Keratinocyte (primary cell): Measurements from ENCODE around the gene C21orf58. TPM values are rescaled to one million over a fixed set of nuclear protein-coding genes. Genes with fewer than 3 reads are reported as not detected.

Source experiments
- DNase-seq: peaks from one replicate; pipeline ENCODE4 v3.0.0-alpha.2; 2011; ENCODE audit warnings: low read depth, missing footprints, low spot score
- FAIRE-seq: peaks from 2 replicates; lab custom pipeline; 2011; peaks lifted over from hg19 to GRCh38; lab: Jason Lieb, UNC
- H2AFZ ChIP-seq: 2 replicates; pipeline ENCODE4 v1.6.0; 2012; ENCODE audit warnings: low read length, control low read depth, inconsistent platforms; ENCODE audit not compliant: control insufficient read depth
- H3K27ac ChIP-seq: 2 replicates; pipeline ENCODE4 v1.5.1; 2011; ENCODE audit warnings: low read length; ENCODE audit not compliant: control insufficient read depth, insufficient read depth
- H3K27me3 ChIP-seq: 3 replicates; pipeline ENCODE4 v1.6.0; 2011; ENCODE audit warnings: low read length; ENCODE audit not compliant: control insufficient read depth, insufficient read depth; ENCODE audit errors: extremely low read depth
- H3K36me3 ChIP-seq, 2 experiments: 2 replicates in 1 of 2; 3 replicates in 1 of 2; pipeline ENCODE4 v1.5.1; 2011; ENCODE audit warnings: low read length in 2 of 2, mild to moderate bottlenecking in 1 of 2; ENCODE audit not compliant: control insufficient read depth in 2 of 2, insufficient read depth in 2 of 2; ENCODE audit errors: extremely low read depth in 1 of 2
- H3K4me1 ChIP-seq: 3 replicates; pipeline ENCODE4 v1.5.1; 2011; ENCODE audit warnings: low read length; ENCODE audit not compliant: control insufficient read depth, insufficient read depth; ENCODE audit errors: extremely low read depth
- H3K4me2 ChIP-seq: 3 replicates; pipeline ENCODE4 v1.6.0; 2011; ENCODE audit warnings: low read depth, low read length; ENCODE audit not compliant: control insufficient read depth, insufficient read depth; ENCODE audit errors: extremely low read depth
- H3K4me3 ChIP-seq, 3 experiments: fragments of 200-600 bp in 1 of 3; sonication (generic) in 1 of 3; 2 replicates in 2 of 3; 3 replicates in 1 of 3; pipeline ENCODE4 v1.5.1; 2011 to 2016; ENCODE audit warnings: low read length in 3 of 3, mild to moderate bottlenecking in 3 of 3, control low read depth in 2 of 3, inconsistent platforms in 1 of 3, low read depth in 1 of 3, mixed read lengths in 1 of 3, mixed run types in 1 of 3, moderate library complexity in 1 of 3; ENCODE audit not compliant: control insufficient read depth in 2 of 3, insufficient read depth in 2 of 3; ENCODE audit errors: extremely low read depth in 1 of 3
- H3K79me2 ChIP-seq: 2 replicates; pipeline ENCODE4 v1.6.0; 2012; ENCODE audit warnings: low read length; ENCODE audit not compliant: control insufficient read depth, insufficient read depth
- H3K9ac ChIP-seq: 3 replicates; pipeline ENCODE4 v1.6.0; 2011; ENCODE audit warnings: low read length; ENCODE audit not compliant: control insufficient read depth, insufficient read depth; ENCODE audit errors: extremely low read depth
- H3K9me1 ChIP-seq: 3 replicates; pipeline ENCODE4 v1.6.0; 2011; ENCODE audit warnings: low read length; ENCODE audit not compliant: control insufficient read depth, insufficient read depth; ENCODE audit errors: extremely low read depth
- H3K9me3 ChIP-seq: 2 replicates; pipeline ENCODE4 v1.5.1; 2012; ENCODE audit warnings: low read depth, low read length; ENCODE audit not compliant: control insufficient read depth
- H4K20me1 ChIP-seq: 3 replicates; pipeline ENCODE4 v1.6.0; 2011; ENCODE audit warnings: low read length; ENCODE audit not compliant: control insufficient read depth, insufficient read depth; ENCODE audit errors: extremely low read depth
- EZH2 ChIP-seq: IDR thresholded peaks from one replicate; pipeline ENCODE4 v1.6.1; 2012; ENCODE audit warnings: inconsistent platforms, mild to moderate bottlenecking, low read length, moderate library complexity
- dilution Hi-C: fragments of 300-500 bp; cut with MboI; formaldehyde crosslinking; loops from one replicate; pipeline ENCODE4 v1.7.0; 2020; ENCODE audit warnings: low sequenced_read_pairs; ENCODE audit not compliant: extremely low pct_ligation_motif_present
- polyA plus RNA-seq, 5 experiments: library from polyadenylated mRNA; depleted of rRNA in 3 of 5; stranded (reverse) in 3 of 5; stranded (forward) in 1 of 5; unstranded in 1 of 5; fragments of >200 nt; gene quantifications; 1 replicate in 1 of 5; 2 replicates in 3 of 5; 3 replicates in 1 of 5; pipeline versions ENCODE4 v1.2.1 to v1.2.3, GENCODE V29; 2011 to 2012; ENCODE audit warnings: missing spikeins in 2 of 5, low read depth in 1 of 5, low replicate concordance in 1 of 5
- TF ChIP-seq, protein P1 (sequence below), 3 experiments: IDR thresholded peaks in 1 of 3; conservative IDR thresholded peaks in 1 of 3; optimal IDR thresholded peaks in 1 of 3; 2 replicates in 2 of 3; 3 replicates in 1 of 3; pipeline versions ENCODE3 to v1.5.1; 2011; ENCODE audit warnings: low read length in 3 of 3, mild to moderate bottlenecking in 3 of 3, moderate library complexity in 2 of 3, control low read depth in 1 of 3, inconsistent platforms in 1 of 3; ENCODE audit not compliant: insufficient read depth in 2 of 3; ENCODE audit errors: extremely low read depth in 1 of 3

The C21orf58 gene
- polyA plus RNA-seq, 1 donor (not counting 4 experiments of a cell fraction or from before 2014, with no cell fraction given) = 1.2 TPM

GRCh38 chr21:46361176-46361575 is 37.5 kb upstream of the C21orf58 start:
- no peak for FAIRE-seq
- no peak for TF ChIP-seq EZH2
- TF ChIP-seq, protein P1, sequence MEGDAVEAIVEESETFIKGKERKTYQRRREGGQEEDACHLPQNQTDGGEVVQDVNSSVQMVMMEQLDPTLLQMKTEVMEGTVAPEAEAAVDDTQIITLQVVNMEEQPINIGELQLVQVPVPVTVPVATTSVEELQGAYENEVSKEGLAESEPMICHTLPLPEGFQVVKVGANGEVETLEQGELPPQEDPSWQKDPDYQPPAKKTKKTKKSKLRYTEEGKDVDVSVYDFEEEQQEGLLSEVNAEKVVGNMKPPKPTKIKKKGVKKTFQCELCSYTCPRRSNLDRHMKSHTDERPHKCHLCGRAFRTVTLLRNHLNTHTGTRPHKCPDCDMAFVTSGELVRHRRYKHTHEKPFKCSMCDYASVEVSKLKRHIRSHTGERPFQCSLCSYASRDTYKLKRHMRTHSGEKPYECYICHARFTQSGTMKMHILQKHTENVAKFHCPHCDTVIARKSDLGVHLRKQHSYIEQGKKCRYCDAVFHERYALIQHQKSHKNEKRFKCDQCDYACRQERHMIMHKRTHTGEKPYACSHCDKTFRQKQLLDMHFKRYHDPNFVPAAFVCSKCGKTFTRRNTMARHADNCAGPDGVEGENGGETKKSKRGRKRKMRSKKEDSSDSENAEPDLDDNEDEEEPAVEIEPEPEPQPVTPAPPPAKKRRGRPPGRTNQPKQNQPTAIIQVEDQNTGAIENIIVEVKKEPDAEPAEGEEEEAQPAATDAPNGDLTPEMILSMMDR (optimal IDR thresholded peaks at IDR 0.05 in 1 of 3, IDR thresholded peaks at IDR 0.05 in 1 of 3, conservative IDR thresholded peaks at IDR 0.05 in 1 of 3; ENCODE audit: extremely low read depth in 1 of 3, insufficient read depth in 2 of 3, low read length in 3 of 3) = no peak
- DNase-seq = no peak
- Histone ChIP-seq H3K9ac (no peak overlapping the region), H3K79me2 (no peaks in the 10 kb centered on the region), H3K36me3 (peaks cover 11 to 30% of the 10 kb centered on the region in 2 experiments), H3K9me3 (no peaks in the 10 kb centered on the region), H3K9me1 (no peaks in the 10 kb centered on the region), H3K4me1 (no peaks in the 10 kb centered on the region), H3K4me3 (no peak overlapping the region), H2AFZ (no peak overlapping the region), H3K27me3 (no peaks in the 10 kb centered on the region), H3K27ac (no peak overlapping the region), H3K4me2 (no peak overlapping the region), H4K20me1 (no peaks in the 10 kb centered on the region)
- dilution Hi-C loops = no loop called here

GRCh38 chr21:46357684-46358425 is 34.2 kb upstream of the C21orf58 start:
- dilution Hi-C loops = no loop called here
- no peak for FAIRE-seq
- H3K4me2 ChIP-seq = no peak overlapping the region
- TF ChIP-seq EZH2 = no peak
- DNase-seq = no peak
- no peaks in the 10 kb centered on the region for H3K79me2 ChIP-seq
- H4K20me1 ChIP-seq = no peaks in the 10 kb centered on the region
- H3K4me1 ChIP-seq = no peaks in the 10 kb centered on the region
- H3K4me3 ChIP-seq = no peak overlapping the region
- no peak overlapping the region for H3K9ac ChIP-seq
- H3K36me3 ChIP-seq = peaks cover 19 to 37% of the 10 kb centered on the region in 2 experiments
- H3K27ac ChIP-seq = no peak overlapping the region
- no peaks in the 10 kb centered on the region for H3K9me3 ChIP-seq
- no peak overlapping the region for H2AFZ ChIP-seq
- no peaks in the 10 kb centered on the region for H3K9me1 ChIP-seq
- H3K27me3 ChIP-seq = no peaks in the 10 kb centered on the region

GRCh38 chr21:46357335-46357604 is 33.6 kb upstream of the C21orf58 start:
- peaks cover 24 to 42% of the 10 kb centered on the region in 2 experiments for H3K36me3 ChIP-seq
- no peak overlapping the region for H3K9ac ChIP-seq
- no peak overlapping the region for H3K4me3 ChIP-seq
- no peaks in the 10 kb centered on the region for H3K9me1 ChIP-seq
- no peaks in the 10 kb centered on the region for H4K20me1 ChIP-seq
- DNase-seq (no peak), FAIRE-seq (no peak)
- H3K4me1 ChIP-seq = no peaks in the 10 kb centered on the region
- no peaks in the 10 kb centered on the region for H3K79me2 ChIP-seq
- H3K27ac ChIP-seq = no peak overlapping the region
- no peak for TF ChIP-seq EZH2
- H2AFZ ChIP-seq = no peak overlapping the region
- H3K27me3 ChIP-seq = no peaks in the 10 kb centered on the region
- no peak overlapping the region for H3K4me2 ChIP-seq
- no peaks in the 10 kb centered on the region for H3K9me3 ChIP-seq
- dilution Hi-C loops = no loop called here
